ENCODE results near the gene CACNB4.
A peak's percentile ranks its signal among the peaks of the same experiment; 100 is the strongest.
"Not testable (repeated sequence)": the region's sequence is repeated elsewhere in the genome, so short reads cannot be mapped to it uniquely, and the experiment has no call there.

The CACNB4 gene

DNA sequence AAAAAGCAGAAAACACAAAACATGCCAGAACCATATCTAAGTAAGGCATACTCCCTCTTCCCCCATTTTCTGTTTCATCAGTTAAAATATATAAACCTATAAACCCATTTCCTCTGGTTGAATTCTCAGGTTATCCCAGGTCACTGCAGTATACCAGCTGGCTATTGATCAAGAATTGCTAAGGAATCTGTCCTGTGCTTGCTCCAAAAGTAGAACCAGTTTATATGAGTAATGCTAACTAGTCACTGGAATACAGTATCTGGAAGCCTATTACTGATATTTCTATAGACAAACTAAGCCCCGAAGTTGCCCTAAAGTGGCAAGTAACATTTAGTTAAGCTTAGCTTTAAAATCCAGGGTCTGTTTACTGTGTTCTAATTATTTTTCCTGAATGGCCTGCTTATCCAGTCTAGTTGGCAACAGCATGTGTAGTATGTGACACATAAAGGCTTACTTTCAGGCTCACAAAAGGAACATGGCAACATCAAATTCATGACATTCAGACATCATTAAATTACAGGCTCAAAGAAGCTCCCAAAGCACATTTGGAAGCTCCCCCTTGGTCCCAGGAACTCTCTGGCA is 167.7 kb downstream of the CACNB4 start:
- no peak for DNase-seq

DNA sequence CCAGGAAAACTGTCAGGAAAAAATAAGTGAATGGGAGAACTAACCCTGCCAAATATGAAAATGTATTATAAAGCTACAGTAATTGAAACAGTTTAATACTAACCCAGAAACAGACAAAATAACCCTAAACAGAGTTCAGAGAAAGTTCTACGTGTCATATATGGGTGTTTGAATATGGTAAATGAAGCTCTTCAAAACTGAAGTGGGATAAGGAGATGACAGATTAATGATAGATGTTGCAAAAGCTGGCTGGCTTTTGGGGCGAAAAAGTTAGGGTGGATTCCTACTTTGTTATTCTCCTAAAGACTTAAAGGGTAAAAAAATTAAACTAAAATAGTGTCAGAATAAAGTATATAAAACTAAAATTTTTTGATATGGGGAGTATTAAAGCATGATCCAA is 168.8 kb downstream of the CACNB4 start:
- DNase-seq, result no peak

DNA sequence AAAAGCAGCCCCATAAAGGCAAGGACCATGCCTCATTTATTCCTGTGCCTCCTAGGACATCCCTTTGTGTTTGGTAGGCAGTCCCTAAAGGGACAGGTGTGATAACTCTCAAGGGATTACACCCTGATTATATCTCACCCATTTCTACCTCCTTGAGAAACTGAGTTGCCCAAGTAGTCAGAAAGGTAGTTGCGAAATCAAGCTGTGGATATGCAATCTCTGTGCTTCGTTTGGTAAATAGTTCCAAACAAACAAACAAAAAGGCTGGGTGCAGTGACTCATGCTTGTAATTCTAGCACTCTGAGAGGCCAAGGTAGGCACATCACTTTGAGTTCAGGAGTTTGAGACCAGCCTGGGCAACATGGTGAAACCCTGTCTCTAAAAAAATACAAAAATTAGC is 170.5 kb downstream of the CACNB4 start:
- no peak for DNase-seq

DNA sequence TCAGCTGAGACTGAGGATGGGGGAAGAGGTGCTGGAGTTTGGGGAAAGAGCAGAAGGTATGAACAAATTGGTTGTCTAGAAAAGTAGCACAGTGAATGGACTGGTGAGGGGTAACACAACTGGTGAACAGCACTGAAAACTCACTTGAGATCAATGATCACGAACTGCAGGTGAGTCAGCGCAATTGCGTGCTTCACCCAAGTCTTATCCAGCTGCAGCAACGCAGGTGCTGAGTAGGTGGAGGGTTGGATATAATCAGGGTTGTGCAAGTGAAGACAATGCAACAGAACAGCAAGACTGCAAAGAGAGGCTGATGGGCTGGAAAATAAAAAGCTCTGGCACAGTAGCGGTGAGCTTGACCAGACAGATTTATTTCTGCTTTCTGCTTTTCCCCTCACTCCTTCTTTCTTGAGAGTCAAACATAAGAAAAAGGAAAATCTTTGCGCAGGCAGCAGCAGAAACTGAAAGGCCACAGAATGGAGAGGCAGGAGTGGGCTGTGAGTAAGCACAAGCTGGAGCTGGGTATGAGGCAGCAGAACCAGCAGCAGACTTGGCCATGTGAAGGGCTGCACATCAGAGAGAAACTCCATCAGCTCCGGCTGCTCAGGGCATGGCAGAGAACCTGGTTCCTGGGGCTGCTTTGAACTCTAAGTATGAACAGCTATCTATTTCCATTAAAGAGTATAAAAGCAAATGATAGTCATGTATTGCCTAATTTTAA is 171.2 kb downstream of the CACNB4 start:
- DNase-seq, result peak; percentile 34

DNA sequence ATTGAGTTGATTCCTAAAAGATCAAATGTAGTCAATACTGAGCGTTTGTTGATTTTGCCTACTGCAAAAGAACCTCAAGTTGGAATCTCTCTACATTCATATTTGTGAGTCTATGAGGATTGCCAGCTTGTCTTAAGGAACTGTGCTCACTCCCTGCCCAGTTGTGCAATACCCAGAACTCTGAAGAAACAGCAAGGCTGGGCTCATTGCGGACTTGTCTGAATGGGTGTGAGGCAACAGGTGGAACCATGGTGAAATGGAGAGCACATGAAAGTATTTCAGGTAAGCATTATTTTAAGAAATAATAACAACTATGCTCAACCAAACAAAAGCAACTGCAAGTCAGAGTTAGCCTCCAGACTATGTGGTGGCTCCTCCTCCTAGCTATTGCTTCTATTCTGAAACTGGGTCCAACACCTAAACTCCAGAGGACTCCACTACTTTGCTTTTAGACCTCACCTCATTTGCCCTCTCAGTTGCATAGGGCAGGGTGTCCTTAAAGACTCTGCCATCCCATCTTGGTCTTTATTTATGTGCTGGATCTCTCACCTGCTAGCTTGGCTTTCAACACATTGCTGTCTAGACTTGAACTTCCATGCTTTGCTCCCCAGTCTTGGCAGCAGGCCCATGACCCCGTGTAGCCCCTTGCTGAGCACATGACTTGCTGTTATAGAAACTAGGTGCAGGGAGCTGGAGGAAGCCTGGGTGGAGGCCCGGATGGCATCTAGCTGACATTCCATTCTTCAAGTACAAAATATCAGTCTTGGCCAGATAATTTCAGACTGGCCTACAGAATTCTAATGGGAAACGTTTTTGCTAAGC is 175.8 kb downstream of the CACNB4 start:
- no peak for DNase-seq

DNA sequence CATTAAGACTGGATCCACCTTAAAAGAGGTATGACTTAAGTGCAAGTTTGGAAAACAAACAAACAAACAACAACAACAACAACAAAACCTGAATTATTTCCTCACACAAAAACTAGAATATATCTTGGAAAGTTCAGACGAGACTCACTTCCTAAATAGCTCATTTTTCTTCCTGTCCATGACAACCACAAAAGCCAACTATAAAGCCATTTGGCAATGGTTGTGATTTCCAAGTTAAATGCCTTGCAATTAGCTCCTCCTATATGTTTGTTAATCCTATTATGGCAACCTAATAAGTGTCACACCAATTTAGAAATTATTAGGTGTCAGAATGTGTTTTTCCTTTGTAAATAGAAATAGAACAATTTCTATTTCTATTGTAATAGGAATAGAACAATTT is 179.1 kb downstream of the CACNB4 start:
- no peak for DNase-seq

DNA sequence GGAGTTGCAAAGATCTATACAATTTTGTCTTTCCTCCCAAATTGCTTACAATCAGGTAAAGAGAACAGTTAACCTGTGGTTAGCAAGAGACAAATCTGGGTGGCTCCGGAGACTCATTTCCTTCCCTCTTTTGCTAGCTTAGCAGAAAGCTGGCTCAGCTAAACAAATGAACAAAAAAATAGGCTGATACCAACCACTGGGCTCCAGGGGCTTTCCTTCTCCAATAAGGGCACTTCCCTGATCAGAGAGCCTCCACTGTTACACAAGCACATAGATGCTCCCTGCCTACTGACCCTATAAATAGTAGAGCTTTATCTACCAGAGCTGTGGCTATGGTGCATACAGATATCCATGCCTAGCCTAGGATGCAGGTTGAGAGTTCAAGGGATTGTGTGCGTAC is 180.5 kb downstream of the CACNB4 start:
- DNase-seq, result no peak

DNA sequence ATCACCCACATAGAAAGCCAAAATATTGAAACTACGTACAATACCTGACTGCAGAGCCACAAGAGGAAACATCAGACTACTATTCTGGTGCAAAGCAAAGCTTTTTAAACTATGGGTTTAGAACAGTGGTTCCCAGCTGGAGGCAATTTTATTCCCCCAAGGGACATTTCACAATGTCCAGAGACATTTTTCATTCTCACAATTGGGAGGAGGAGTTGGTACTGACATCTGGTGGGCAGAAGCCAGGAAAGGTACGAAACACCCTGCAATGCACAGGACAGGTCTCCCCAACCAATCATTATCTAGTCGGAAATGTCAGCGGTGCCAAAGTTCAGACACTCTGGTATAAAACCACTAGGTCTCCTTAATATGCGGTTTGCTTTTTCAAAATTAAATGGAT is 182.2 kb downstream of the CACNB4 start:
- DNase-seq, result no peak

DNA sequence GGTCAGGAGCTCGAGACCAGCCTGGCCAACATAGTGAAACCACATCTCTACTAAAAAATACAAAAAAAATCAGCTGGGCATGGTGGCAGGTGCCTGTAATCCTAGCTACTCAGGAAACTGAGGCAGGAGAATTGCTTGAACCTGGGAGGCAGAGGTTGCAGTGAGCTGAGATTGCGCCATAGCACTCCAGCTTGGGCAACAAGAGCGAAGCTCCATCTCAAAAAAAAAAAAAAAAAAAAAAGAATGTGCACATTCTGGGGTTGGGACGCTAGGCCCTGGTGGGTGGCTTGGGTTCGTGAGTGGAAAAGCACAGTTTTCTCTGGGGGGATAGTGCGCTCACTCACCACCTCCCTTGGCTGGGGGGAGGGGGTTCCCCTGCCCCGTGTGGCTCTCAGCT is 183.2 kb downstream of the CACNB4 start:
- DNase-seq, result not testable (repeated sequence)

DNA sequence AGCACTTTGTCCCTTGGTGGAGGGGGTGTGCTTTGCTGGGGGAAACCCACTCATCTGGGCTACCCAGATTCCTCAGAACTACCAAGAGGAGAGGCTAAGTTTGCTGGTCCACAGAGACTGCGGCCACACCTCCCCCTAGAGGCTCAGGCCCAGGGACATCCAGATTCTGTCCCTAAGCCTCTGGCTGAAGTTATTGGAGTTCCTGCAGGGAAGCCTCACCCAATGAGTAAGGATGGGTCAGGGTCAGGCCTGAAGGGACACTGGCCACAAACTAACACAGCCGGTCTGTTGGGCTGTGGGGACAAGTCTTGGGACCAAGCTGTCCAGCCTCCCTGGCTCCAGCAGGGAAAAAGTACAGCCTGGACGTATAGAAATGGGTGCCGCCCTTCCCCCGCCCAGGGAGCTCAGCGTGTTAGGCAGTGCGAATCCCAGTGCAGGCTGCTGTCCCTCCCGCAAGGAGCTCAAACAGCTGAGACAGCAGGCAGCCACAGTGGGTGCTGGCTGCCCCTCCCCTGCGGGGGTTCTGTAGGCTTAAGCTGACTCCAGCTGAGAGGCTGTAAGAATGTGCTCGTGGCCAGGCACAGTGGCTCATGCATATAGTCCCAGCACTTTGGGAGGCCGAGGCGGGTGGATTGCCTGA is 183.7 kb downstream of the CACNB4 start:
- DNase-seq, result no peak

DNA sequence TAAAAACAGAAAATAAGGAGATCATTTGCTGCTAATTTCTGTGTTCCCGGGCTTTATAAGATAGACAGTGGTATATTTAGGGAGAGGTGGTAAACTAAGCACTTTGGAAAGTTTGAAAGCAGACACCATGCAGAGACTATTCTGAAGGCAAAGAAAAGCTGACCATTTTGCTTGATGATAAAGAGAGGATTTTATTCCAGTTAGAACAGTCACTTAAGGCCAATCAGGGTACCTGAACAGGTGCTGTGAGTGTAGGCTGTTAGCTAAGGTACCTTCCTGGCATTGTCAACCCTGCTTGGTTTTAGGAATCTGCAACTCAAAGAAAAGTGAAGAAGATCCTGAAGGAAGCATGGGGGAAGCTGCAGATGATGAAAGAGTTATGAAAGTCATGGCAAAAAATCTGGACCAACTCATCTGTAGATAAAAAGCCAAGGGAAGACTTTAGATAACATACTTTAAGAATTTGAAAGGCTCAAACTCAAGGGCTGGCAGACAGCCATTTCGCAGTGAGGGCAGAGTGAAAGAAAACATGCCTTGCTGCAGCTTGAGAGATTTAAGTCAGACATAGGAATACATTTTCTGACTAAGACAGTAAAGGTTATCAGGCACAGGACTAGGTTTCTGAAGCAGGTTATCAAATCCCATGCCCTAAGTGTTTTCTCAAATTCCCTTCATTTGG is 190.5 kb downstream of the CACNB4 start:
- DNase-seq, result no peak

DNA sequence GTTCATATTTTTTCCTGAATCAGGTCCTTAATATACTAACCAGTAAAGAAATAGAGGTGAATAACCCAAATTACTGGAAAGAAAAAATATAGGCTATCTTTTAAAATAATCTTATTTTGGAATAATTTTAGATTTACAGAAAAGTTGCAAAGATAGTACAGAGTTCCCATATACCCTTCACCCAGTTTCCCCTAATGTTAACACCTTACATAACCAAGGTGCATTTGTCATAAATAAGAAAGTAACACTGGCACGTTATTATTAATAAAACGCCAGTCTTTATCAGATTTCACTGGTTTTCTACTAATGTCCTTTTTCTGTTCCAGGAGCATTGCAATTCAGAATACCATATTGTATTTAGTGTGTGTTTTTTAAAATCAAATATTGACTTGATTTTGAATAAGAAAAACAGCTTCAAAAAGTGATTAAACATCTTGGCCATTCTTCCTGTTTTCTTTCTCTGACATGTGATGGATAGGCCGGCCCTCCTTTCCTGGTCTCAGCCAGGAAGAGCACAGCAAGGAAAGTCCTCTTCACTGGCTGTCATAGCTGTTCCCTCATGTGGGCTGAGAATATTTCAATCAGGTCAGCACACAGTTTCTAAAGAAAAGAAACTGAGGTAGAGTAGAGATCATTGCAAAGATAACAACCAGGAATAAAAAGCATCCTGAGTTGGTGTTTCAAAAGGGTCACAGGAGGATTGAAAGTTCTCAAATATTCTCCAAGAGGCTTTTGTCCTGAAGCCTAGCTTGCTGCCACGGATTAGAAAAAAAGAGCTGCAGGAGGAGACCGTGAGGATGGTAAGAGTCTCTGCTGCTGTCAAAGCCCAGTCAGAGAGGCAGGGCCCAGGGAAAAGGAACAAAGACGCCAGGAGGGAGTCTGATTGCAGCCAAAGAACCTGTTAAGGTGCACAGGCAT is 191.3 kb downstream of the CACNB4 start:
- DNase-seq, result no peak

DNA sequence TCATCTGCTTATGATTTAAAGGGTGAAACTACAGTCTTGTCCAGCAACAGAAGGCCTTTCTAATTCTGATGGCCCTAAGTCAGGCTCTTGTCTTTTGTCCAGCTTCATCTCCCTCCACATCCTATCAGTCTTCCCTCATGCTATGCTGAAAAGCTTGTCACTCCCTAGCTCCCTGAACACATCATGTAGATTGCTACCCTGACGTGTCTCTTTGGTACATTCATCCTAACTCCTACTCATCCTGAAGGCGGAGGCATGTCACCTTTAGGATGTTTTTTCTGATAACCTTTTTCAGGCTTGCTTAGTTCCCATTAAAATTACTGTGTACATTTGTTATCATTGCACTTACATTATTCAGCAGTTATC is 192.2 kb downstream of the CACNB4 start:
- no peak for DNase-seq

DNA sequence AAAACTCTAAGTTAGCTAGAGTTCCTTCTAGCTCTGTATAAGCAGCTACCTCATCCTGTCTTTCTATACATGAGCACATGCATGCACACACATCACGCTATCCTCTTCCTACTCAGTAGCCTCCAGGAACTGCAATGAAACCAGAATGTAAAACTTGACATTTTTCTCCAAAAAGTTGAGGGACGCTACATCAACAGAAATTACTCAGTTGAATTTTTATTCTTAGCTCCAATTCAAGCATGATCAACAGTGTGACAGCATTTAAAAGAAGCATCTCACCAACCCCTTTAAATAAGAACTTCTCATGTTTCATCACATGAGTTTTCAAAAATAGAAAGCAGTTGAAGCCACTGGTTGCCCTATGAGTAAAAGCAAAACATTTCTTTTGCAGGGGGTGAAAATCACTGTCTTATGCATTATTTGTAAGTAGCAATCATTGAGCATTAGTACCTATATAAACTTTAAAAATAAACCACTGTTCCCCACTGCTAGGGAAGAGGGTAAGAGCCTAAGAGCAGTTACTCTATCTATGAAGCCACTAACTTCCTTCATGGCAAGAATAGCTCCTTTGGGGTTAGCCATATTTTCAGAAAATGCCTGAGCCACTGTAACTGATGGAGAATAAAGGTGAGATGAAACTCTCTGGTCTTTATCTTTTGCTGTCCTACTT is 192.7 kb downstream of the CACNB4 start:
- no peak for DNase-seq

DNA sequence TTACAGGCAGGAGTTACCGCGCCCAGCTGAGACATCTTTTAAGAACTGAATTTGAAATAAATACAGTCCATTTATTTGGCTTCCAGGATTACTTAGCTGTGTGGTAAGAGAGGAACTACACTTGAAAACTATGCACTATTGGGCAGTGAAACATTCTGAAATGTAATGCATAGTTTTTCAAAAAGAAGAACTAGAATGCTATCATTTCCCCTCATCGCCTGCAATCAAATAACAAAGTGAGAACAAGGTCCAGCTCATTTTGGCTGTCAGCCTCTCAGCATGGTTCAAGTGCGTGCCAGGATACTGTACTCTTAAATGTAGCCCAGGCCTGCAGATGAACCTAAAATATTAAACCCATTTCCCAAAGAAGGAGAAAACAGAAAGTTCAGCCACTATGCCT is 194.0 kb downstream of the CACNB4 start:
- DNase-seq, result no peak

DNA sequence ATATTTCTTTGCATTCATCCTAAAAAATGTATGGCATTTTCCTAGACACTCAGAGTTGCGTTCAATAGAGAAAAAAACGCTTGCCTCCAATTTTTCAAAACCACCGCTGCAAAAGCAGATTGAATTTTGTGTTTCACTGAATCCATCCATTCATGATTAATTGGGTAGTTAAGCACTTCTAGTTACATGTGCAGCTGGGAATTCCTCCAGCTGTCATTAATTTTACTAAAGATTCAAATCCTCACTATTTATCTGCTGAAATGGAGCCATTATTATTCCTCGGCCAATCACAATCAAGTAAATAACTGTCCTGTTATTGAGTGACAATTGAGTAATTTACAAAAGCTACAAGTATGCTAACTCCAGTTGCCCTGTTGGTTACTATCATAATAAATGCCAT is 194.8 kb downstream of the CACNB4 start:
- DNase-seq, result no peak

DNA sequence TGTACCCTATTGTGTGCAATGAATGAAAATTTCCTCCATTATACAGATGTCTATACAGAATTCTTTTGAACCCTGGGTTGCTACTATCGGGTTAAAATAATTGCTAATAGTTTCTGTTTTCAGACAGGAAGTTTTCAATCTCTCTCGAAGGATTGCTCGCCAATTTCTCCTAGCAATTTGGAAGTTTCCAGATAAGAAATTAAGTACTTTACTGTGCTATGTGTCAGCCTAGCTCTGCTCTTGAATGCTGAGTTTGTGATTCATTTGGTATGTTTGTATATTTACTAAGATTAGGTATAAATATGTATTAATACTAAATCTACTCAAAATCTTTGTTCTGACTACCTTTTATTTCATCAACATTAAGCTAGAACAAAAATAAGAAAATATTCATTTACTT is 196.0 kb downstream of the CACNB4 start:
- no peak for DNase-seq

DNA sequence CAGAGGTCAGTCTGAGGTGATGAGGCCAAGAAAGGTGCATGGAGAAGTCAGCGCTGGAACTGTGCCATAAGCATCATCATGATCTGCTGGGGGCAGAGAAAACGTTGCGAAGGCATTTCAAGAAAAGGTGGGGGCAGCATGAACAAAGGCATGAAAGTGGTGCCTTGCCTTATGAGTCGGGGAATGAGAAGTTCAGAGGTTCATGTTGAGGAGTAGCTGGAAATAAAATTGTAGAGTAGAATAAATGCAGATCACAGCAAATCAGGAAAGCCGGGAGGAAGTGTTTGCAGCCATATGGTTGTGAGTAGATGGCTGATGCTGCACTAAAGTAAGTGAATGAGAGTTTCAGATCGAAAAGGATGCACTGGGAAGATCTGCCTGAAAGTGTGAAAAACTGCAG is 198.5 kb downstream of the CACNB4 start:
- no peak for DNase-seq

DNA sequence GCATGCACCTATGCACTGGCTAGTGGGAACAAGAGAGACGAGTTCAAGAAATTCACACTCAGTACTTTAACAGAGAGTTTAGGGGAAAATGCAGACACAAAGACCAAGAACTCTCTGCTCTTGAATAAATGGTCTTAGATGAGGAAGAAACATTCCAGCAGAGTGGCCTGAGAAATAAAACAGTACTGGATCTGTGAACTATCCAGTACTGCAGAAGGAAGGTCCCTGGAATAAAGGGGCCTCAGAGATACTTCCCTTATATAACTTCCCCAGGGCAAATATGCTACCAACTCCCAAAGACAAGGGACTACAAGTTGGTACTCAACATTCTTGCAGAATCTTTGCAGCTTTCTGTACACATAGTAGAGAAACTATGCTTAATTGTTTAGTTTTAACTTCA is 199.7 kb downstream of the CACNB4 start:
- DNase-seq, result no peak

DNA sequence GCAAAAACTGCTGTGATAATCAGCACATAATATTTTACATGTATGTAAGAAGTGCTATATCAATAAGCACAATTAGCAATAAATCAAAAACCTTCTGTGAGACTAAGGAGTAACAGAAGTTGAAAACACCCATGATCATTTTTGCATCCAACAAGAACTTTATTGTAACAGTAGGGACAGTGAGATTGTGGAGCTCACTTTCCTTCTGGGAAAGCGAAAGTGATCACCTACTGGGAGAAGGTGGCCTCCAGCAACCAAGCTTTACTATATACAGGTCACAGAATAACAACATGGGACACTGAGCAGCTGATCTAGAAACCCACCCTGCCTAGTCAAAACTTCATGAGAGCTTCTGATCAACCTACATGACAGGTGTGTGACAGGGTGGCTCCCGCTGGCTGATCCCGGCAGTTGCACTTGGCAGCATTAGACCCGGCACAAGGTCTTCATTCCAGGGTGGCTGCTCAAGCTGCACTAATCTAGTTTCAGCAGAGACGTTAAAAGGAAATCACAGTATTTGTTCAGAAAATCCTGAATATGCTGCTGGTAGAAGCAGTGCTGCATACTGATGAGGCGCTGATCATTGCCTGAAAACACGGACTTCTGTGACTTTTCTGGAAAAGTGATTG is 207.2 kb downstream of the CACNB4 start:
- DNase-seq, result no peak

DNA sequence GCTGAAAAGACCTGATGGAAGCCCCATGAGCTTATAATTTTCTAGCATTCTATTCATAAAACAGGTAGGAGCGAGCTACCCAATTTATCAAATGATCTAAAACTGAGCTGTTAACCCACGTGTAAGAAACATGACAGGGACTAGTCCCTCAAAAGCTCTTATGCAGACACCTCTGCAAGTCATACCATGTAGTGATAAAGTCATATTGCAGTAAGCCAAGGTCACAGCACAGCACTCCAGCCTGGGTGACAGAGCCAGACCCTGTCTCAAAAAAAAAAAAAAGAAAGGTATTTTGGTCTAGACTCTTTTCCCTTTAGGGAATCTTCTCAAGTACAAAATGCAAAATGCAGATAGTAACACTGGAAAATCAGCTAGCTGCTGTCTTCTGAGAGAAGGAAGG is 211.7 kb downstream of the CACNB4 start:
- DNase-seq, result no peak
